MM.1S (cell line): ENCODE data around the gene TMEM45A.

ENCODE experiments used
- DNase-seq: peaks from one replicate; pipeline ENCODE4 v3.0.0-alpha.2; 2015
- H2AFZ ChIP-seq: fragments of 300-600 bp; sonication (generic); 2 replicates; pipeline ENCODE4 v1.6.0; 2016; ENCODE audit warnings: antibody characterized with exemption, low read length
- H3F3A ChIP-seq: fragments of 300-600 bp; sonication (generic); 2 replicates; pipeline ENCODE4 v1.6.1; 2016; ENCODE audit warnings: mild to moderate bottlenecking, antibody characterized with exemption, low read length, moderate library complexity, mixed read lengths; ENCODE audit not compliant: insufficient read depth
- H3K27ac ChIP-seq: fragments of 300-600 bp; sonication (generic); 2 replicates; pipeline ENCODE4 v1.5.1; 2016; ENCODE audit warnings: mild to moderate bottlenecking, low read length
- H3K27me3 ChIP-seq: fragments of 300-600 bp; sonication (generic); replicated peaks from 2 replicates; pipeline ENCODE4 v1.6.0; 2016; ENCODE audit warnings: low read length; ENCODE audit not compliant: insufficient read depth
- H3K36me3 ChIP-seq: fragments of 300-600 bp; sonication (generic); replicated peaks from 2 replicates; pipeline ENCODE4 v1.6.1; 2016; ENCODE audit warnings: mild to moderate bottlenecking, low read length, mixed read lengths; ENCODE audit not compliant: insufficient read depth
- H3K4me1 ChIP-seq: fragments of 300-600 bp; sonication (generic); 2 replicates; pipeline ENCODE4 v1.6.1; 2016; ENCODE audit warnings: low read length, mixed read lengths
- H3K4me2 ChIP-seq: fragments of 300-600 bp; sonication (generic); 2 replicates; pipeline ENCODE4 v1.6.0; 2016; ENCODE audit warnings: low read depth, low read length
- H3K4me3 ChIP-seq: fragments of 300-600 bp; sonication (generic); 2 replicates; pipeline ENCODE4 v1.5.1; 2016; ENCODE audit warnings: low read length, mixed read lengths
- H3K79me2 ChIP-seq: fragments of 300-600 bp; sonication (generic); 2 replicates; pipeline ENCODE4 v1.6.1; 2016; ENCODE audit warnings: mixed run types, low read length, mixed read lengths
- H3K9ac ChIP-seq: fragments of 300-600 bp; sonication (generic); 2 replicates; pipeline ENCODE4 v1.6.1; 2016; ENCODE audit warnings: low read length, mixed read lengths
- H3K9me2 ChIP-seq: fragments of 300-600 bp; sonication (generic); replicated peaks from 2 replicates; pipeline ENCODE4 v1.6.1; 2016; ENCODE audit warnings: mild to moderate bottlenecking, low read length, mixed read lengths; ENCODE audit not compliant: insufficient read depth
- H3K9me3 ChIP-seq: fragments of 300-600 bp; sonication (generic); replicated peaks from 2 replicates; pipeline ENCODE4 v1.6.1; 2016; ENCODE audit warnings: mild to moderate bottlenecking, low read length, mixed read lengths; ENCODE audit not compliant: insufficient read depth
- H4K20me1 ChIP-seq: fragments of 300-600 bp; sonication (generic); 2 replicates; pipeline ENCODE4 v1.6.1; 2016; ENCODE audit warnings: mild to moderate bottlenecking, low read length, moderate library complexity, mixed read lengths; ENCODE audit not compliant: insufficient read depth
- CTCF ChIP-seq: fragments of 300-600 bp; sonication (generic); IDR thresholded peaks from 2 replicates; pipeline ENCODE4 v1.5.1; 2016; ENCODE audit warnings: antibody characterized with exemption, low read length, mixed read lengths
- EZH2 ChIP-seq: fragments of 300-600 bp; sonication (generic); optimal IDR thresholded peaks from 2 replicates; pipeline ENCODE3; 2017; ENCODE audit warnings: low read depth, mild to moderate bottlenecking, antibody characterized with exemption, low read length, mixed read lengths
- EZH2phosphoT487 ChIP-seq: fragments of 300-600 bp; sonication (generic); IDR thresholded peaks from 2 replicates; pipeline ENCODE4 v1.6.1; 2018; ENCODE audit warnings: antibody characterized with exemption, low read length

TMEM45A gene

GRCh38 chr3:100611221-100611620, 118.8 kb downstream of the TMEM45A start:
- no peaks in the 10 kb centered on the region for H3K79me2 ChIP-seq
- H3K27ac ChIP-seq, result no peak overlapping the region
- no peaks in the 10 kb centered on the region for H3K9me2 ChIP-seq
- H3K4me3 ChIP-seq, result no peak overlapping the region
- no peak overlapping the region for H2AFZ ChIP-seq
- no peak overlapping the region for H3K4me2 ChIP-seq
- H3K9ac ChIP-seq, result no peak overlapping the region
- no peaks in the 10 kb centered on the region for H4K20me1 ChIP-seq
- H3K27me3 ChIP-seq, result no peaks in the 10 kb centered on the region
- H3K36me3 ChIP-seq, result no peaks in the 10 kb centered on the region
- H3K4me1 ChIP-seq, result peaks cover 14% of the 10 kb centered on the region
- TF ChIP-seq EZH2, result no peak
- no peak for TF ChIP-seq CTCF
- TF ChIP-seq EZH2phosphoT487, result no peak
- no peaks in the 10 kb centered on the region for H3K9me3 ChIP-seq
- peaks cover 7% of the 10 kb centered on the region; the same call in 1 of the 2 replicates for H3F3A ChIP-seq
- DNase-seq, result no peak

- TF ChIP-seq CTCF, result no peak
- TF ChIP-seq EZH2, result no peak
- TF ChIP-seq EZH2phosphoT487, result no peak
- no peak for DNase-seq
- Histone ChIP-seq H3K9ac (no peak overlapping the region), H2AFZ (no peak overlapping the region), H3K79me2 (no peaks in the 10 kb centered on the region), H3K4me3 (no peak overlapping the region), H4K20me1 (no peaks in the 10 kb centered on the region), H3K27me3 (no peaks in the 10 kb centered on the region), H3K4me1 (no peaks in the 10 kb centered on the region), H3K27ac (no peak overlapping the region), H3K9me2 (no peaks in the 10 kb centered on the region), H3K9me3 (no peaks in the 10 kb centered on the region), H3F3A (no peaks in the 10 kb centered on the region), H3K36me3 (no peaks in the 10 kb centered on the region), H3K4me2 (no peak overlapping the region)
These were observed 121.4 kb downstream of the TMEM45A start for GRCh38 chr3:100613721-100614390.

GRCh38 chr3:100614941-100615340, 122.5 kb downstream of the TMEM45A start:
- DNase-seq, result no peak

More at GRCh38 chr3:100614941-100615340, 122.5 kb downstream of the TMEM45A start:
- H3K9me2 ChIP-seq, result no peaks in the 10 kb centered on the region
- no peaks in the 10 kb centered on the region for H4K20me1 ChIP-seq
- H3K4me2 ChIP-seq, result no peak overlapping the region
- H3K27me3 ChIP-seq, result no peaks in the 10 kb centered on the region
- H3K36me3 ChIP-seq, result no peaks in the 10 kb centered on the region
- H3F3A ChIP-seq, result no peaks in the 10 kb centered on the region
- no peak overlapping the region for H3K9ac ChIP-seq
- no peaks in the 10 kb centered on the region for H3K79me2 ChIP-seq
- H3K4me3 ChIP-seq, result no peak overlapping the region
- H3K4me1 ChIP-seq, result no peaks in the 10 kb centered on the region
- no peaks in the 10 kb centered on the region for H3K9me3 ChIP-seq
- no peak overlapping the region for H2AFZ ChIP-seq
- H3K27ac ChIP-seq, result no peak overlapping the region
- TF ChIP-seq EZH2 (no peak), EZH2phosphoT487 (no peak), CTCF (no peak)
